ENCODE results near the gene ITPRIPL1. TPM values are rescaled to one million over a fixed set of nuclear protein-coding genes. Genes with fewer than 3 reads are reported as not detected.
A peak's percentile ranks its signal among the peaks of the same experiment; 100 is the strongest.

The ITPRIPL1 gene
- total RNA-seq, 4 donors from 2014 or later = 0.63 to 1.7 (median 0.75) TPM; not detected in 1

- no peaks in the 10 kb centered on the region for H3K9me3 ChIP-seq
- H3K27me3 ChIP-seq = no peaks in the 10 kb centered on the region
- 38 to 57% methylated on average over 1 of the region's 1 CpG for WGBS, 2 donors
- no peak overlapping the region for H3K27ac ChIP-seq
- intact Hi-C loops (cut with DNase I) = no loop called here
- H3K4me1 ChIP-seq = peaks cover 5 to 11% of the 10 kb centered on the region in 2 donors
- no peaks in the 10 kb centered on the region for H3K36me3 ChIP-seq
- no peak for DNase-seq
- H3K4me3 ChIP-seq (replicated peaks in 1 of 3) = no peak overlapping the region
- TF ChIP-seq, protein P1, sequence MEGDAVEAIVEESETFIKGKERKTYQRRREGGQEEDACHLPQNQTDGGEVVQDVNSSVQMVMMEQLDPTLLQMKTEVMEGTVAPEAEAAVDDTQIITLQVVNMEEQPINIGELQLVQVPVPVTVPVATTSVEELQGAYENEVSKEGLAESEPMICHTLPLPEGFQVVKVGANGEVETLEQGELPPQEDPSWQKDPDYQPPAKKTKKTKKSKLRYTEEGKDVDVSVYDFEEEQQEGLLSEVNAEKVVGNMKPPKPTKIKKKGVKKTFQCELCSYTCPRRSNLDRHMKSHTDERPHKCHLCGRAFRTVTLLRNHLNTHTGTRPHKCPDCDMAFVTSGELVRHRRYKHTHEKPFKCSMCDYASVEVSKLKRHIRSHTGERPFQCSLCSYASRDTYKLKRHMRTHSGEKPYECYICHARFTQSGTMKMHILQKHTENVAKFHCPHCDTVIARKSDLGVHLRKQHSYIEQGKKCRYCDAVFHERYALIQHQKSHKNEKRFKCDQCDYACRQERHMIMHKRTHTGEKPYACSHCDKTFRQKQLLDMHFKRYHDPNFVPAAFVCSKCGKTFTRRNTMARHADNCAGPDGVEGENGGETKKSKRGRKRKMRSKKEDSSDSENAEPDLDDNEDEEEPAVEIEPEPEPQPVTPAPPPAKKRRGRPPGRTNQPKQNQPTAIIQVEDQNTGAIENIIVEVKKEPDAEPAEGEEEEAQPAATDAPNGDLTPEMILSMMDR (IDR thresholded peaks at IDR 0.05) = no peak
- no peak for TF ChIP-seq POLR2A (IDR thresholded peaks at IDR 0.05)
Measured at GRCh38 chr2:96329456-96329855, 4.3 kb downstream of the ITPRIPL1 start.

DNA sequence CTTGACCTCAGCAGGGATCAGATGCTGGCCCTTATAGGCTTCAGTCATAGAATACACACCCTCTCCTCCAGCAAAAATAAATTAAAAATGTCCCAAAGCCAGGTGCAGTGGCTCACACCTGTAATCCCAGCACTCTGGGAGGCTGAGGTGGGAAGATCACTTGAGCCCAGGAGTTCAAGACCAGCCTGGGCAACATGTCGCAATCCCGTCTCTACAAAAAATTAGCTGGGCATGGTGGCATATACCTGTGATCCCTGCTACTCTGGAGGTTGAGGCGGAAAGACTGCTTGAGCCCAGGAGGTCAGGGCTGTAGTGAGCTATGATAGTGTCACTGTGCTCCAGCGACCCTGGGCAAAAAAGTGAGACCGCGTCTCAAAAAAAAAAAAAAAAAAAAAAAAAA is 4.8 kb downstream of the ITPRIPL1 start:
- WGBS, 2 donors = 93 to 98% methylated on average over 6 of the region's 6 CpGs
- intact Hi-C loops (cut with DNase I) = no loop called here
- TF ChIP-seq, protein P1 (IDR thresholded peaks at IDR 0.05) = no peak
- TF ChIP-seq POLR2A (IDR thresholded peaks at IDR 0.05) = no peak

DNA sequence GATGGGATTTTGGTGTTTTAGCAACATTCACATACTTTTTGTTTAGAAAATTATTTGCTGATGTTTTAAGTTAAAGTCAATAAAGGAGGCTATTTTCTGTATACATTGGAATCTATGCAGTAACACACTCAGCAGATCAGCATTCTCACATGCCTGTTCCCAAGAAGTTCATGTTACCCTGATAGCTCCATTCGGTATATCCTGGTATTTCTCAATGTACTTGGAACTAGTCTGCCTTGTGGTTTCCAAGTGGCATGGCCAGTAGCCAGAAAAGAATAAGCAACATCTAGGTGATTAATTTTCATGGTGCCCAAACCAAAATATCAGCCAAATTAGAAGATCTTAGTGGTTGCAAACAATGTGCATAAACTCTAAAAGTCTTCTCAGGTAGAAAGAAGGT is 5.3 kb downstream of the ITPRIPL1 start:
- 44 to 59% methylated on average over 1 of the region's 1 CpG for WGBS, 2 donors
- H3K27me3 ChIP-seq = no peaks in the 10 kb centered on the region
- H3K9me3 ChIP-seq = no peaks in the 10 kb centered on the region
- H3K4me3 ChIP-seq (replicated peaks in 1 of 3) = no peak overlapping the region
- H3K4me1 ChIP-seq = peaks cover 5 to 10% of the 10 kb centered on the region in 2 donors
- no peak for DNase-seq
- no peak for TF ChIP-seq POLR2A (IDR thresholded peaks at IDR 0.05)
- TF ChIP-seq, protein P1 (IDR thresholded peaks at IDR 0.05) = no peak
- H3K36me3 ChIP-seq = no peaks in the 10 kb centered on the region
- intact Hi-C loops (cut with DNase I) = no loop called here
- H3K27ac ChIP-seq = no peak overlapping the region

More for the DNA sequence above, 4.8 kb downstream of the ITPRIPL1 start:
- H3K36me3 ChIP-seq = no peaks in the 10 kb centered on the region
- no peak overlapping the region for H3K27ac ChIP-seq
- no peak overlapping the region for H3K4me3 ChIP-seq (replicated peaks in 1 of 3)
- peaks cover 7 to 13% of the 10 kb centered on the region in 2 donors for H3K4me1 ChIP-seq
- no peaks in the 10 kb centered on the region for H3K27me3 ChIP-seq
- DNase-seq = no peak
- no peaks in the 10 kb centered on the region for H3K9me3 ChIP-seq

GRCh38 chr2:96333708-96334107 is 8.6 kb downstream of the ITPRIPL1 start:
- no peak for DNase-seq
- Histone ChIP-seq H3K4me3 (replicated peaks in 1 of 3) (no peak overlapping the region), H3K9me3 (no peaks in the 10 kb centered on the region), H3K36me3 (no peaks in the 10 kb centered on the region), H3K27ac (no peak overlapping the region), H3K27me3 (no peaks in the 10 kb centered on the region), H3K4me1 (peaks cover 4 to 5% of the 10 kb centered on the region in 2 donors)
- WGBS, 2 donors = 84 to 89% methylated on average over 3 of the region's 3 CpGs
- TF ChIP-seq, protein P1 (IDR thresholded peaks at IDR 0.05) = no peak
- no peak for TF ChIP-seq POLR2A (IDR thresholded peaks at IDR 0.05)
- intact Hi-C loops (cut with DNase I) = no loop called here

GRCh38 chr2:96336104-96336775 is 11.1 kb downstream of the ITPRIPL1 start:
- H3K9me3 ChIP-seq = no peaks in the 10 kb centered on the region
- H3K36me3 ChIP-seq = no peaks in the 10 kb centered on the region
- peak overlapping the region in 2 of 3 donors; percentile 42 to 75 for H3K4me3 ChIP-seq (replicated peaks in 1 of 3)
- peaks cover 4 to 5% of the 10 kb centered on the region in 2 donors for H3K4me1 ChIP-seq
- TF ChIP-seq, protein P1 (IDR thresholded peaks at IDR 0.05) = no peak
- TF ChIP-seq POLR2A (IDR thresholded peaks at IDR 0.05) = no peak
- H3K27ac ChIP-seq = peak overlapping the region in 1 of 3 donors; percentile 96
- intact Hi-C loops (cut with DNase I) = no loop called here
- 15 to 19% methylated on average over 12 to 15 of the region's 15 CpGs for WGBS, 2 donors
- DNase-seq = no peak
- no peaks in the 10 kb centered on the region for H3K27me3 ChIP-seq
